Neuronal stem cell (in vitro differentiated cells): ENCODE data around the gene PER1.

ENCODE experiments used
- DNase-seq: peaks from one replicate; pipeline ENCODE4 v3.0.0-alpha.2; 2013; ENCODE audit warnings: low spot score
- H2AFZ ChIP-seq: one replicate; pipeline ENCODE4 v1.6.1; 2013; ENCODE audit warnings: mild to moderate bottlenecking, low read length, inconsistent platforms
- H2AK5ac ChIP-seq: 2 replicates; pipeline ENCODE4 v1.6.1; 2013; ENCODE audit warnings: low read depth, mild to moderate bottlenecking, inconsistent platforms, low read length, moderate library complexity, mixed read lengths
- H2BK120ac ChIP-seq: 2 replicates; pipeline ENCODE4 v1.6.1; 2013; ENCODE audit warnings: low read depth, mild to moderate bottlenecking, inconsistent platforms, low read length, moderate library complexity, mixed read lengths
- H2BK12ac ChIP-seq: one replicate; pipeline ENCODE4 v1.6.1; 2013; ENCODE audit warnings: low read length, inconsistent platforms
- H2BK15ac ChIP-seq: 2 replicates; pipeline ENCODE4 v1.6.1; 2013; ENCODE audit warnings: mild to moderate bottlenecking, low read length, inconsistent platforms, mixed read lengths
- H2BK5ac ChIP-seq: one replicate; pipeline ENCODE4 v1.6.1; 2013; ENCODE audit warnings: inconsistent platforms, mild to moderate bottlenecking, low read length, moderate library complexity
- H3K14ac ChIP-seq: one replicate; pipeline ENCODE4 v1.6.1; 2013; ENCODE audit warnings: low read length, inconsistent platforms
- H3K18ac ChIP-seq: 2 replicates; pipeline ENCODE4 v1.6.1; 2013; ENCODE audit warnings: low read length, inconsistent platforms
- H3K23ac ChIP-seq: 2 replicates; pipeline ENCODE4 v1.6.1; 2013; ENCODE audit warnings: low read depth, mild to moderate bottlenecking, mixed read lengths, low read length, inconsistent platforms; ENCODE audit not compliant: poor library complexity
- H3K27ac ChIP-seq: replicated peaks from 3 replicates; pipeline ENCODE4 v1.5.1; 2013; ENCODE audit warnings: low read length, inconsistent platforms
- H3K27me3 ChIP-seq, 3 experiments: 2 replicates each; pipeline ENCODE4 v1.6.1; 2013; ENCODE audit warnings: low read length in 3 of 3, mild to moderate bottlenecking in 2 of 3, inconsistent platforms in 1 of 3, low read depth in 1 of 3, mixed read lengths in 1 of 3, moderate library complexity in 1 of 3; ENCODE audit not compliant: control insufficient read depth in 3 of 3, insufficient read depth in 3 of 3
- H3K36me3 ChIP-seq, 2 donors: replicated peaks in 1 of 2; 2 replicates each; pipeline ENCODE4 v1.6.1; 2013; ENCODE audit warnings: low read length in 2 of 2; ENCODE audit not compliant: control insufficient read depth in 2 of 2, insufficient read depth in 2 of 2
- H3K4ac ChIP-seq: 2 replicates; pipeline ENCODE4 v1.6.1; 2013; ENCODE audit warnings: inconsistent platforms, mild to moderate bottlenecking, low read length, moderate library complexity
- H3K4me1 ChIP-seq, 2 donors: 1 replicate in 1 of 2; 2 replicates in 1 of 2; pipeline ENCODE4 v1.6.1; 2013; ENCODE audit warnings: low read length in 2 of 2, low read depth in 1 of 2; ENCODE audit not compliant: control insufficient read depth in 2 of 2, insufficient read depth in 1 of 2
- H3K4me2 ChIP-seq: one replicate; pipeline ENCODE4 v1.6.1; 2013; ENCODE audit warnings: mild to moderate bottlenecking, low read length, inconsistent platforms; ENCODE audit not compliant: insufficient read depth, poor library complexity, severe bottlenecking
- H3K4me3 ChIP-seq, 2 donors: 2 replicates each; pipeline ENCODE4 v1.5.1; 2013; ENCODE audit warnings: low read length in 2 of 2, mild to moderate bottlenecking in 2 of 2, inconsistent platforms in 1 of 2, moderate library complexity in 1 of 2
- H3K79me1 ChIP-seq: one replicate; pipeline ENCODE4 v1.6.1; 2013; ENCODE audit warnings: low read depth, mild to moderate bottlenecking, inconsistent platforms, low read length, moderate library complexity
- H3K9ac ChIP-seq: one replicate; pipeline ENCODE4 v1.6.1; 2013; ENCODE audit warnings: mild to moderate bottlenecking, low read depth, low read length, inconsistent platforms; ENCODE audit not compliant: poor library complexity
- H3K9me3 ChIP-seq, 2 donors: replicated peaks in 1 of 2; 2 replicates each; pipeline versions ENCODE3 to v1.6.1; 2013; ENCODE audit warnings: low read length in 2 of 2, mild to moderate bottlenecking in 2 of 2, inconsistent platforms in 1 of 2, low read depth in 1 of 2, mixed read lengths in 1 of 2, moderate library complexity in 1 of 2; ENCODE audit not compliant: control insufficient read depth in 2 of 2, insufficient read depth in 1 of 2
- H4K8ac ChIP-seq: one replicate; pipeline ENCODE4 v1.6.1; 2013; ENCODE audit warnings: low read depth, mild to moderate bottlenecking, inconsistent platforms, low read length, moderate library complexity
- H4K91ac ChIP-seq: one replicate; pipeline ENCODE4 v1.6.1; 2013; ENCODE audit warnings: low read length, low read depth, mild to moderate bottlenecking, inconsistent platforms; ENCODE audit not compliant: poor library complexity
- WGBS, 2 donors: extraction: QIAGEN DNeasy Blood & Tissue Kit; methylation state at CpG; one replicate each; pipeline ENCODE4 v1.1.7; 2013; ENCODE audit warnings: missing lambda C conversion rate in 2 of 2, mixed read lengths in 1 of 2; ENCODE audit not compliant: insufficient read length in 2 of 2, insufficient replicate concordance in 1 of 2; ENCODE audit errors: extremely low coverage in 2 of 2; 5-methylcytosine and 5-hydroxymethylcytosine counted together

PER1 gene

DNA sequence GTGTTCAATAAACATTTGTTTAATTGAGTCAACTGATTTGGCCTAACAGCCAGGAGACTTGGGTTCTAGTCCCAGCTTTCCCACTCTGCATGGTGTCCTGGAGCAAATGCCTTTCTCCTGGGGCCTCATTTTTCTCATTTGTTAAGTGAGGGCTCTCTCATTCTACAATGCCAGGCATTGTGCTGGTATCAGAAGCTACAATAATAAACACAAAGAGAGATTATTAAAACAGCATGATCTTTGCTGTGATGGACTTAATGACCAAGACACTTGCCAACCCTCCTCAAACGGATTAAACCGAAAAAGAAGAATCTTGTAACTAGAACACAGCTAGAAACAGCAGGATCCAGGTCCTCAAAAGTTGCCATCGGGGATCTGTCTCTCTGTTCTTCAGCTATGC is 15.3 kb upstream of the PER1 start:
- Histone ChIP-seq H3K9me3 (no peaks in the 10 kb centered on the region), H3K18ac (no peak overlapping the region), H3K79me1 (no peaks in the 10 kb centered on the region), H3K4me3 (no peak overlapping the region), H3K4ac (no peak overlapping the region), H3K4me2 (no peak overlapping the region), H2BK5ac (no peak overlapping the region), H3K9ac (no peak overlapping the region), H3K23ac (no peak overlapping the region), H4K91ac (no peak overlapping the region), H3K14ac (no peak overlapping the region), H2BK12ac (no peak overlapping the region), H4K8ac (no peak overlapping the region), H3K27ac (no peak overlapping the region), H2AK5ac (no peak overlapping the region), H3K4me1 (peaks cover 15 to 17% of the 10 kb centered on the region in 2 donors), H3K36me3 (no peaks in the 10 kb centered on the region), H2BK120ac (no peak overlapping the region), H2AFZ (no peak overlapping the region), H3K27me3 (no peaks in the 10 kb centered on the region), H2BK15ac (no peak overlapping the region)
- no CpG with 5 or more reads among the region's 3 CpGs for WGBS, 2 donors
- DNase-seq: no peak

DNA sequence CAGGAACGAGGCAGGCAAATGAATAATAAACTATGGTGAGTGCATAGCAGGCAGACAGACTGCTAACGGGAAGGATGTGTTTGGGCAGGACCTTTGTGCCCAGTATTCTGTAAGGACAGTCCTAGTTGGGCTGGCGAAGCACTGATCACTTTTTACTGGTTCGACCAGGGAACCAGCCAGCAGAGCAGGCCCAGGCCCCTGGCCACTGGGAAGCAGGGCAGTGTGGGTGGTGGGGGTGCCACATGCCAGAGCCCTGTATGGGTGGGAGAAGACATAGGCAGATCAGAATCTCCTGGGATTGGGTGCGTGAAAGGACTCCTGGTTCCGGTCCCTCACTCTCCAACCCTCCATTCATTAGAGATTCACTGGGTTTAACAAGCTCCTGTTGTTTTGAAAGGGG is 14.5 kb upstream of the PER1 start:
- no peak overlapping the region for H2AFZ ChIP-seq
- peaks cover 18 to 19% of the 10 kb centered on the region in 2 donors for H3K4me1 ChIP-seq
- no peak overlapping the region for H3K4me2 ChIP-seq
- H3K14ac ChIP-seq: peak overlapping the region; percentile 67
- H2BK15ac ChIP-seq: no peak overlapping the region
- H2BK120ac ChIP-seq: no peak overlapping the region
- peaks cover 7% of the 10 kb centered on the region for H3K79me1 ChIP-seq
- no peak overlapping the region for H4K91ac ChIP-seq
- H2BK5ac ChIP-seq: no peak overlapping the region
- H3K27ac ChIP-seq: no peak overlapping the region
- no peaks in the 10 kb centered on the region for H3K9me3 ChIP-seq
- H3K4me3 ChIP-seq: no peak overlapping the region
- no peak for DNase-seq
- H4K8ac ChIP-seq: no peak overlapping the region
- H3K9ac ChIP-seq: no peak overlapping the region
- no peak overlapping the region for H3K4ac ChIP-seq
- H2AK5ac ChIP-seq: peak overlapping the region; percentile 83
- peak overlapping the region; percentile 19 for H3K18ac ChIP-seq
- no peak overlapping the region for H2BK12ac ChIP-seq
- no CpG with 5 or more reads among the region's 6 CpGs for WGBS, 2 donors
- H3K23ac ChIP-seq: no peak overlapping the region
- peaks cover under 1 to 5% of the 10 kb centered on the region in 2 donors for H3K36me3 ChIP-seq
- no peaks in the 10 kb centered on the region for H3K27me3 ChIP-seq

DNA sequence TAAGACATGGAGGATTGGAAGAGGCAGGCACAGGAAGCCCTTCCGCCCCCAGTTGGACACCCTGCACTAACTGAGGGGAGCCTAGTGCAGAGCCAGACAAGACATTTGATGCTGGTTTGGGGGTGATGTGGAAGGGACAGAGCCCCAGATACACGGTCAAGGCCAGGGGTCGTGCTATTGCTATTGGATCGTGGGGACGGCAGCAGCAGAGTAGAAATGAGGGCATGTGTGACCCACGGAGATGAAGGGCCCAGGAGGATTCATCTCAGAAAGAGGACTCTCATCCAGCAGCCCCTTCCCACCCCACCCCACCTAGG is 12.6 kb upstream of the PER1 start:
- Histone ChIP-seq H3K9ac (no peak overlapping the region), H3K9me3 (no peaks in the 10 kb centered on the region), H3K4me3 (peak overlapping the region in 1 of 2 donors; percentile 97), H3K18ac (no peak overlapping the region), H2BK15ac (no peak overlapping the region), H2BK5ac (no peak overlapping the region), H4K91ac (no peak overlapping the region), H3K23ac (no peak overlapping the region), H2BK12ac (no peak overlapping the region), H3K14ac (no peak overlapping the region), H3K4me2 (no peak overlapping the region), H2AK5ac (no peak overlapping the region), H3K4me1 (peaks cover 22 to 30% of the 10 kb centered on the region in 2 donors), H3K27ac (no peak overlapping the region), H2AFZ (peak overlapping the region; percentile 79), H3K36me3 (peaks cover 14 to 25% of the 10 kb centered on the region in 2 donors), H2BK120ac (no peak overlapping the region), H3K27me3 (no peaks in the 10 kb centered on the region), H4K8ac (no peak overlapping the region), H3K4ac (no peak overlapping the region), H3K79me1 (peaks cover 11% of the 10 kb centered on the region)
- no peak for DNase-seq
- no CpG with 5 or more reads among the region's 6 CpGs for WGBS, 2 donors

DNA sequence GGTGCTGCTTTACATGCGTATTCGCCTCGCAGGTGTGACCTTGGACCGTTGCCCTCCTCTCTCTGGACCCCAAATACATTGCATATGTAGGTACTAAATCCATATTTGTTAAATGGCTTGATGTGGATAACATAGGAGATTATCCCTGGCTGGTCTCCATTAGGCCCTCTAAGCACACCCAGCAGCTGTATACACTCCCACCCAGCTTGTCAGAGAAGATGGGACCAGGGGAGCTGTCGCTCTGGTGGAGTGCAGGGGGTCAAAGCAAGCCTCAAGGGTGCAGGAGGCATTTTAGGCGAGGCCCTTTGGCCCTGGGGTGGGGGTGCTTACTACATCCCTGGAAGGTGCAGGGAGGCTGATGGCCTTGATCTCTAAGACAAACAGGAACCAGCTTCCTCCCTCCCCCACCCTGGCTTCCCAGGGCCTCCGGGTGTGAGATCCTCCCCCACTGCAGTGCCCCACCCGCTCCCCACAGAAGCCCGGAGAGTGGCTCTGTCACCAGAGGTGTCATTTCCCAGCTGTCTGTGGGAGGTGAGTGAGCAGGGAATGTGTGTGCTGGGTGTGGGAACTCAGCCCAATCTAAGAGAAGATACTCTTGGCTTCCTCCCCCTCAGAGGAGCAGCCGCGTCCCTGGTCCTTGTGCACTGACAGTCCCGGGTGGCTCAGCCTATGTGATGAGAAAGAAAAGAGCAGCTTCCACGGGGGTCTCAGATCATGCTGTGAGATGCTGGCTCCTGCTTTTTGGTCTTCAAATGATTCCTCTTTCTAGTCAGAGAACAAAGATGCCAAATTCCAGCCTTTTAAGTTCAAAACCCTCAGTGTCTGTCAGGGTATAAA is 12.0 kb upstream of the PER1 start:
- no peaks in the 10 kb centered on the region for H3K9me3 ChIP-seq
- DNase-seq: no peak
- no peak overlapping the region for H3K4me2 ChIP-seq
- peak overlapping the region in 1 of 2 donors; percentile 97 for H3K4me3 ChIP-seq
- no peak overlapping the region for H3K23ac ChIP-seq
- no peak overlapping the region for H4K8ac ChIP-seq
- H4K91ac ChIP-seq: no peak overlapping the region
- peaks cover 13% of the 10 kb centered on the region for H3K79me1 ChIP-seq
- peaks cover 22 to 30% of the 10 kb centered on the region in 2 donors for H3K4me1 ChIP-seq
- no peak overlapping the region for H2BK5ac ChIP-seq
- no peak overlapping the region for H3K9ac ChIP-seq
- H2BK12ac ChIP-seq: no peak overlapping the region
- peak overlapping the region; percentile 97 for H3K27ac ChIP-seq
- H3K27me3 ChIP-seq: no peaks in the 10 kb centered on the region
- no peak overlapping the region for H3K14ac ChIP-seq
- peak overlapping the region; percentile 79 for H2AFZ ChIP-seq
- no peak overlapping the region for H3K4ac ChIP-seq
- H2BK120ac ChIP-seq: no peak overlapping the region
- WGBS, 2 donors: no CpG with 5 or more reads among the region's 13 CpGs
- H3K36me3 ChIP-seq: peaks cover 18 to 30% of the 10 kb centered on the region in 2 donors
- no peak overlapping the region for H2AK5ac ChIP-seq
- H2BK15ac ChIP-seq: no peak overlapping the region
- no peak overlapping the region for H3K18ac ChIP-seq
